HG03066 (cell line): Measurements from ENCODE around the gene IFT122.
A peak's percentile ranks its signal among the peaks of the same experiment; 100 is the strongest.
"Not testable (repeated sequence)": the region's sequence is repeated elsewhere in the genome, so short reads cannot be mapped to it uniquely, and the experiment has no call there.

Experiments used
- ATAC-seq: cut with Tn5 transposase; IDR thresholded peaks from one replicate; pipeline ENCODE4 v1.9.1; 2021; ENCODE audit warnings: low read depth; ENCODE audit not compliant: unreplicated experiment

IFT122 gene

DNA sequence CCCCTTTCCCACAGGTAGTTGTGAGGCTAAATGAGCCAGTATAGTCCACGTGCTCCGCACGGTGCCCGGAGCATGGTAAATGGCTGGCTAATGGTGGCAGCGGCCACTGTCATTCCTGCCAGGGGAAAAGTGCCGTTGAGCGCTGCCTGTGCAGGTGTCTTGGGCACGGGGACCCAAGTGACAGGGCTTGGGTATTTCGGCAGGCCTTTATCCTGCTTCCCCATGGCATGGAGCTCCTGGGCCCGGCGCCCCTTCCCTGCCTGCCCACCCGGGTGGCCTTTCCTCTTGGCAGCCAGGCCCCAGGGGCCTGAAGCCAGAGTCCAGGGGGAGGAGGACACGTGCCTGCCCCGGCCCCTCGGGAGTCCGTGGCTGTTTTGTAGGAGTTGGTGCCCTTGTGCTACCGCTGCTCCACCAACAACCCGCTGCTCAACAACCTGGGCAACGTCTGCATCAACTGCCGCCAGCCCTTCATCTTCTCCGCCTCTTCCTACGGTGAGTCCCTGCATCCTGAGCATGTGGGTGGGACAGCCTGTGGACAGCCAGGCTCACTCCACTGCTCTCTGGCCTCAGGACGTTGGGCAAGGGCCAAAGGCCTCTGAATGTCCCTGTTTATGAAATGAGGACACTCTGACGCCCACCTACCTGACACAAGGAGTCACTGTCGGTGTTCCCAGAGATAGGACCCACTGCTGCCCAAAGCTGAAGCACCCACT is 75.2 kb downstream of the IFT122 start:
- not testable (repeated sequence) for ATAC-seq

DNA sequence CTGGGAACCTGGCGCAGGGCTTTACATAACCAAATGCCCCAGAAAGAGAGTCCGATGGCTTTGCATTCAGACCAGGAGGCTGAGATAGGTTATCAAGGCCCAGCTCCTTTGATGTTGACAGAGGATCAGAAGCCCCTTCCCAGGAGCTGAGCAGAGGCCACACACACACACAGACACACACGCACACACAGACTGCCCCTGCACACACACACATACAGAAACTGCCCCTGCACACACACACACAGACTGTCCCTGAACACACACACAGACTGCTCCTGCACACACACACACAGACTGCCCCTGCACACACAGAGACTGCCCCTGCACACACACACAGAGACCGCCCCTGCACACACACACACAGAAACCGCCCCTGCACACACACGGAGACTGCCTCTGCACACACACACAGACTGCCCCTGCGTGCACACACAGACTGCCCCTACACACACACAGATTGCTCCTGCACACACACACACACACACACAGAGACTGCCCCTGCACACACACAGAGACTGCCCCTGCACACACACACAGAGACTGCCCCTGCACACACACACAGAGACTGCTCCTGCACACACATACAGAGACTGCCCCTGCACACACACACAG is 75.9 kb downstream of the IFT122 start:
- ATAC-seq = not testable (repeated sequence)

DNA sequence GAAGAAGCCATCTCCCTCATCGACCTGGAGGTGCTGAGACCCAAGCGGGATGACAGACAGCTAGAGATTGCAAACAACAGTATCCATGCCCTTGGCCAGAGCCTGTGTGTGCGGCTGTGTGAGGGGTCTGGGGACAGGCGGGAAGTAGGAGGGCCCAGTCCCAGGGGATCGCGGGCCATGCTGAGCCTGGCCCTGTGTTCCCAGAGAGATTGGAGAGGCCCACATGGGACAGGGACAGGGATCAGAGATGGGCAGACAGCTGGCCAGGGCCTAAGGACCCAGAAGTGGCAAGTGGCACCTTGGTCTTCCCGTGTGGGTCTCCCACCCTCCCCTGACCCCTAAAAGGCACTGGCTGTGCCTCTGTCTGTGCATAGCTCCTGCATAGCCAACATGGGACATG is 77.5 kb downstream of the IFT122 start:
- ATAC-seq = no peak

DNA sequence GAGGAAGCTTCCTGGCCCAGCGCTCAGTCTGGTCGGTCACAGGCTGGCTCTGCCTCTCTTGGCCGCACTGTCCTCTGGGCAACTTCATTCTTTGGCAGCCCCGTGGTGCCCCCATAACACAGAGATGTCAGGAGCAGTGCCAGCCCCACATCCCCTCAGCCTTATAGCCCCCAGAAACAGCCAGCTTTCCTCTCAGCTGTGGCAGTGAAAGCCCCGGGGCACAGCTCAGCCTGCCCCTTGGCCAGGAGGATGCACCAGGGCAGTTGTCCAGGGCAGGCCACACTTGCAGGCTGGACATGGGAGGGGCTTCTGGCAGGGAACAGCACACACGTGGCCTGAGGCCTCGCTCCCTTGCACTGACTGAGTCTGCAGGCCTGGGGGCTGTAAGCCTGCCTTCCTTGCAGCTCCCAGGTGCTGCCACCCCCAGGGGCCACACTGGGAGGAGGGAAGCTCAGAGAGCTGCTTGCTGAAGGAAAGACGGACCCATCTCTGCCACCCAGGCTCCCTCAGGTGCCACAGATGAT is 78.1 kb downstream of the IFT122 start:
- ATAC-seq = no peak

DNA sequence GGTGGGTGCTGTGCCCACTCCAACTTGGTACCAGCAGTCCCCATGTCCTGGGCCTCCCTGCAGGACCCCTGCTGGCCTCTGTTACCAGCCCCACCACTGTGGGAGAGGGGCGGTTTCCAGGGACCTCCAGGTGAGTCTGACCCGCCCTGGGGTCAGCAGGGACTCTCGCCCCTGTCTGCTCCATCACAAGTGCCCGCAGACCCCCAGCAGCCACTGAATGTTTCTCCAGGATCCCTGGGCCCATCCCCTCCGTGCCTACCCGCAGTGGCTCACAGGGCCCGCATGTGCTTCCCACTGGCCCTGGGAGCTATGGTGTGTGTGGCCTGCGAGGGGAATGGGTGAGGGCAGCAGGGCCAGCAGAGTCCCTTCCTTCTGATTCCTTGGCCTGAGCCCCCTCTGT is 78.6 kb downstream of the IFT122 start:
- no peak for ATAC-seq

DNA sequence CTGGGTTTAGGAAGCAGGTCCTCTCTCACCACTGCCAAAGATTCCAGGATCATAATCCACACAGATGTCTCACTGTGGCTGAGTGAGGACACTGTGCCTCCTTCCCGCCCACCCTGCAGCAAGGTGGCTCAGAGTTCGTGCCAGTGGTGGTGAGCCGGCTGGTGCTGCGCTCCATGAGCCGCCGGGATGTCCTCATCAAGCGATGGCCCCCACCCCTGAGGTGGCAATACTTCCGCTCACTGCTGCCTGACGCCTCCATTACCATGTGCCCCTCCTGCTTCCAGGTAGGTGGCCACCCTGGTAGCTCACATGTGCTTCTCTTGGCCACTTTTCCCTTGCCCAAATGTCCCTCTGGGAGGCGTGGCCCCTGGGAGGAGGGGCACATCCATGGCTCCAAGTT is 79.4 kb downstream of the IFT122 start:
- no peak for ATAC-seq

DNA sequence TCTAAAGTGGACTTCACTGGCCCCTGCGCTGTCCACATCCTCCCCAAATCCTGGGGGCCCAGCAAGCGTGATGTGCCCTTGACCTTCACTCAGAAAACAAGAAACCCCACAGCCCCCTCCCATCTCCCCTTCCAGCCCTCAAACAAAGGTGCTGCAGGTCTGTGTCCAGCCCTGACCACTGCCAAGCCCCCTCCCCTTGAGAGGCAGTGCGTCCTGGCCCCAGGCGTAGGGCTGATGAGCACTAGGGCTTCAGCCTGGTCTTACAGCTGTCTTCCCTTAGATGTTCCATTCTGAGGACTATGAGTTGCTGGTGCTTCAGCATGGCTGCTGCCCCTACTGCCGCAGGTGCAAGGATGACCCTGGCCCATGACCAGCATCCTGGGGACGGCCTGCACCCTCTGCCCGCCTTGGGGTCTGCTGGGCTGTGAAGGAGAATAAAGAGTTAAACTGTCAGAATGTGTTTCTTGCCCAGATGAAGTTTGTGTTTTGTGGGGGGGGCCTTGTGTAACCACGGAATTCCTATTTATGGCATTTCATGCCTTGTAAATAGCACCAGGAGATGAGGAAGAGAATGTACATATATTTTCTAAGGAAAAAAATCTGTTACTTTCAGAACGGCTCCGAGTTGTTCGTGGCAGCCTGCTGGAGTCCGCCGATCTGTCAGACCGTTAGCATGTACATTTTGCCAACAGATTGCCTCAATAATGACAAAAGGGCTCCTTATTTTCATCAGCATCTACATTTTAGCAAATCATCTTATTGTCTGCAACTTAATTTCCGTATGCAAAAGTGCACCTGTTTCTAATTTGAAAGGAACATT is 80.1 kb downstream of the IFT122 start:
- no peak for ATAC-seq

DNA sequence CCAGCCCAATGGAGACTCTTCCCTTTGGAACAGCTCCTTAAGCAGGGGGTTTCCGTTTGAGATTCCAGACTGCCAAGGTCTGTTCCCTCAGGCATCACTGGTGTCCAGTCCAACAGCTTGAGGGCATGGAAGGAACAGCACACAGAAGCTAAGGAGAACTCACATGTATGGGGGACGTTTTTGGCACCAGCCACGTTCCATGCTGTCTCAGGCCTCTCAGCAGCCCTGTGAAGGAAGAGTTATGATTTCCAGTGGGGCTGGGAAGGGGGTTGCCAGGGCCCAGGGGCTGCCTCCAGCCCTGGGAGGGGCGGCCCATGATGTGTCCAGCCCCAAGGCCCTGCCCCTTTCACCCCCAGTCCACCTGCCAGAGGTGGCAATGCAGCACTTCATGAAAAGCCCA is 80.9 kb downstream of the IFT122 start:
- no peak for ATAC-seq

DNA sequence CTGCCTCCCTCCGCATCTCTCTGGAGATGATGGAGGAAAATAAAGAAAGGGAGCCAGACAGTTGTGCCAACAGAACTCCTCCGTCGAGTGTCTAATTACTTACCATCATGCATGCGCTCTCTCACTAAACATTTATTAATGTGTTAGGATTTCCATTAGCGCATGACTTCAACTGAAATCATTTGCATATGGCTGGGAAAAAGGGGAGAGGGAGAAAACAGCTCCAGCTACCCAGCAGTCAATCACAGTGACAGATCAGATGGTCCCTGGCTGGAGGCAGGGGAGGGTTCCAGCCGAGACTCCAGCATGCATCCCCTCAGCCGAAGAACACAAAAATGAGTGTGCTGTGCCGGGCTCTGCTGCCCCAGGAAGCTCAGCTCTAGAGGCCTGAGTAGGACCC is 81.6 kb downstream of the IFT122 start:
- no peak for ATAC-seq

DNA sequence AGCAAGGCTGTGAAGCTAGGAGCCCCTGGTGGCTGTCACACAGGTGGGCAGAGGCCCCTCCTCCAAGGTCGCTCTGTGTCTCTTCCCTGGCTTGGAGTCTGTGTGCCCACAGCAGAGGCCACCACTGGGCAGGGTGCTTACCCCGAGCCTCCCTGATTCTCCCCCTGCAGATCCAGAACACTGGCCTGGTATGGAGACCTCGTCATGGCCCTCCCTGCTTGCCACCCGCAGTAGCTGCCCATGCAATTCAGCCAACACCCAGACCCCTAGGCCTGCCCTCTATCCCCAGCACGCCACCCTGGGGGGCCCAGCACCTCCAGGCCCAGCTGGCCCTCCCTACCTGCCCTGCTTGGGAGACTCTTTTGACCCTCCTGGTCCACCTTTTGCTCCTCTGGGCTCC is 82.9 kb downstream of the IFT122 start:
- no peak for ATAC-seq

DNA sequence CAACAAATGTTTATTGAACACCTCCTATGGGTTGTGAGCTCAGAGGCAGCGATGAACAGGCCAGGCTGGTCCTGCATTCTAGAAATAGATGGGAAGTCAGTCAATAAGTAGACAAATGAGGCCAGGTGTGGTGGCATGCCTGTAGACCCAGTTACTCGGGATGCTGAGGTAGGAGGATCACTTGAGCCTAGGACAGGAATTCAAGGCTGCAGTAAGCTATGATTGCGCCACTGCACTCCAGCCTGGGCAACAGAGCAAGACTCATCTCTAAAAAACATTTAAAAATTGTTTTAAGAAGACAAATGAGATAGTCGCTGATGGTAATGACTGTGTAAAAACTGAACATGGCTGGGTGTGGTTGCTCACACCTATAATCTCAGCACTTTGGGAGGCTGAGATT is 84.1 kb downstream of the IFT122 start:
- no peak for ATAC-seq

DNA sequence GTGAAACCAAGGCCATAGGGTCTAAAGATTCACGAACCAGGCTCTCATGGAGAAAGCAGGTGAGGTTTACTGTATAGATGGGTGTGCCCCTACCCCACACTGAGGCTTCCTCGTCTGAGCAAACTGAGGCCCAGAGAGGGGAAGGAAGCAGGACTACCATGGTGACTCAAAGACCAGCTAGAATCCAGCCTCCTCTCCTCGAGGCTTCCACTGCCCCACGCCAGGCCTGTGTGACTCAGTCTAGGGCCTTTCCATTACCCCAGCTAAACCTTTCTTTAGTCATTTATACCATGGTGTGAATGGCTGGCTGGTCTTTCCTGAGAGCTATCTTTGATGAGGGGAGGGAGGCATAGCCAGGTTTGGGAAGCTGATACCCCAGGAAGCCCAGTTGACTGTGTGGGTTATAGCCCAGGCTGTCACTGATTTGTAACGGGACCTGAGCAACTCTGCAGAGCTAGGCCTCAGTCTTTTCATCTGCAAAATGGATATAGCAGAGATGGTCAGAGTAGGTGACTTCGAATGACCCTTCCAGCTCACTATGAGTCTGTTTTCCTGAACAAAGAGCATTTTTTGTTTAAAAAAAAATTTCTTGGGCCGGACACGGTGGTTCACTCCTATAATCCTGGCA is 85.4 kb downstream of the IFT122 start:
- no peak for ATAC-seq

DNA sequence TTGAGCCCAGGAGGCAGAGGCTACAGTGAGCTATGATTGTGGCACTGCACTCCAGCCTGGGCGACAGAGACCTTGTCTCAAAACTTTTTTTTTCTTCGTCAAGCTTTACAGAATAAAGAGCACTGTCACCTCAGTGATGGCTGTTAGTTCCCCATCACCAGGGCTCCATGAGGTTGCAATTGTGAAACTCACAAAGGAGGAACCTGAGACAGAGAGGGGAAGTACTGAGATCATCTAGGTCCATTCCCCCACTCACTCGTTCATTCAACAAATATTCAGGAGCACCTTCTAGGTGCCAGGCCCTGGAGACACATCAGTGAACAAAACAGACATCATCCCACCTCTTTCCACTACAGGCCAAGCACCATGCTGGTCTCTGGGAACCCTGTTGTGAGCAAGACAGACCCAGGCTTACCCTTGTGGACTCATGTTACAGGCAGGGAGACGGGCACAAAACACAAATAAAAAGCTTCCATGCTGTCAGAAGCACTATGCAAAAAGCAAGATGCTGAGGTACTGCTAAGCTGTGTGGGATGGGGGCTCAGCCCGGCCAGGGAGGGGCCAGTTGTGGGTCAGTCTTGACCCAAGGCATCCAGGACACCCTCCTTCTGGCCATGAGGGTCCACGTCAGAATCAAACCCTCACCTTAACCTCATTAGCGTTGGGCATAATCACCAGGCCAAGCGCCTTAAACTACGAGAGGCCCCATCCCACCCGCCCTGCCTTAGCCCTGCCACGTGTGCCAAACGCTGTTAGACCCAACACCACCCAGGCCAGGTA is 86.3 kb downstream of the IFT122 start:
- peak; percentile 91 for ATAC-seq

DNA sequence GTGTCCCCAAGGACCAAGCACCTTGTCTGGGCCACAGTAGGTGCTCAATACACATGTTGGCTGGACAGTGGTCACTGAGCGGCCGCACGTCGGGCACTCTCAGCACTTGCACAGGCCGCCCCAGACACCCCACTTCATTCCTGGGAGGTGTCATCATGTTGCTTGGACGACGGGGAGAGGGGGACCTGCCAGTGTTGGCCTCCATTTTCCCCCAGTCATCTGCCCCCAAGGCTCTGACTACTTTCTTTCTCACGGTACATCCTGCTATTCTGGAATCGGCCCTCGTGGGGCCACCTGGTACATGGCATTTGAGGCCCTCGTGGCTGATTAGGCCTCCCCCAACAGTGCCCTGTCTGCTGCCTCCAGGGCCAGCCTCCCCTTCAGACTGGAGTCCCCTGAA is 87.2 kb downstream of the IFT122 start:
- no peak for ATAC-seq

DNA sequence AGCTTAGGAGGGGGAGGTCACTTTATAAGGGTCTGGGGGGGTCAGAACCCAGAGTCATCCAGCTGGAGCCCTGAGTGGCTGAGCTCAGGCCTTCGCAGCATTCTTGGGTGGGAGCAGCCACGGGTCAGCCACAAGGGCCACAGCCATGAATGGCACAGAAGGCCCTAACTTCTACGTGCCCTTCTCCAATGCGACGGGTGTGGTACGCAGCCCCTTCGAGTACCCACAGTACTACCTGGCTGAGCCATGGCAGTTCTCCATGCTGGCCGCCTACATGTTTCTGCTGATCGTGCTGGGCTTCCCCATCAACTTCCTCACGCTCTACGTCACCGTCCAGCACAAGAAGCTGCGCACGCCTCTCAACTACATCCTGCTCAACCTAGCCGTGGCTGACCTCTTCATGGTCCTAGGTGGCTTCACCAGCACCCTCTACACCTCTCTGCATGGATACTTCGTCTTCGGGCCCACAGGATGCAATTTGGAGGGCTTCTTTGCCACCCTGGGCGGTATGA is 88.6 kb downstream of the IFT122 start, which contains the start of gene RHO:
Gene RHO, plus strand, starts transcription at position 51 of the 512 bp plus-strand sequence. Its CDS starts 95 bp downstream, at position 146.
- no peak for ATAC-seq

DNA sequence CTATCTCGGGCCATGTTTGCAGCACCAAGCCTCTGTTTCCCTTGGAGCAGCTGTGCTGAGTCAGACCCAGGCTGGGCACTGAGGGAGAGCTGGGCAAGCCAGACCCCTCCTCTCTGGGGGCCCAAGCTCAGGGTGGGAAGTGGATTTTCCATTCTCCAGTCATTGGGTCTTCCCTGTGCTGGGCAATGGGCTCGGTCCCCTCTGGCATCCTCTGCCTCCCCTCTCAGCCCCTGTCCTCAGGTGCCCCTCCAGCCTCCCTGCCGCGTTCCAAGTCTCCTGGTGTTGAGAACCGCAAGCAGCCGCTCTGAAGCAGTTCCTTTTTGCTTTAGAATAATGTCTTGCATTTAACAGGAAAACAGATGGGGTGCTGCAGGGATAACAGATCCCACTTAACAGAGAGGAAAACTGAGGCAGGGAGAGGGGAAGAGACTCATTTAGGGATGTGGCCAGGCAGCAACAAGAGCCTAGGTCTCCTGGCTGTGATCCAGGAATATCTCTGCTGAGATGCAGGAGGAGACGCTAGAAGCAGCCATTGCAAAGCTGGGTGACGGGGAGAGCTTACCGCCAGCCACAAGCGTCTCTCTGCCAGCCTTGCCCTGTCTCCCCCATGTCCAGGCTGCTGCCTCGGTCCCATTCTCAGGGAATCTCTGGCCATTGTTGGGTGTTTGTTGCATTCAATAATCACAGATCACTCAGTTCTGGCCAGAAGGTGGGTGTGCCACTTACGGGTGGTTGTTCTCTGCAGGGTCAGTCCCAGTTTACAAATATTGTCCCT is 89.6 kb downstream of the IFT122 start:
- ATAC-seq = no peak

DNA sequence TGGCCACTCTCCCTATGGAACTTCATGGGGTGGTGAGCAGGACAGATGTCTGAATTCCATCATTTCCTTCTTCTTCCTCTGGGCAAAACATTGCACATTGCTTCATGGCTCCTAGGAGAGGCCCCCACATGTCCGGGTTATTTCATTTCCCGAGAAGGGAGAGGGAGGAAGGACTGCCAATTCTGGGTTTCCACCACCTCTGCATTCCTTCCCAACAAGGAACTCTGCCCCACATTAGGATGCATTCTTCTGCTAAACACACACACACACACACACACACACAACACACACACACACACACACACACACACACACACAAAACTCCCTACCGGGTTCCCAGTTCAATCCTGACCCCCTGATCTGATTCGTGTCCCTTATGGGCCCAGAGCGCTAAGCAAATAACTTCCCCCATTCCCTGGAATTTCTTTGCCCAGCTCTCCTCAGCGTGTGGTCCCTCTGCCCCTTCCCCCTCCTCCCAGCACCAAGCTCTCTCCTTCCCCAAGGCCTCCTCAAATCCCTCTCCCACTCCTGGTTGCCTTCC is 90.3 kb downstream of the IFT122 start:
- no peak for ATAC-seq

DNA sequence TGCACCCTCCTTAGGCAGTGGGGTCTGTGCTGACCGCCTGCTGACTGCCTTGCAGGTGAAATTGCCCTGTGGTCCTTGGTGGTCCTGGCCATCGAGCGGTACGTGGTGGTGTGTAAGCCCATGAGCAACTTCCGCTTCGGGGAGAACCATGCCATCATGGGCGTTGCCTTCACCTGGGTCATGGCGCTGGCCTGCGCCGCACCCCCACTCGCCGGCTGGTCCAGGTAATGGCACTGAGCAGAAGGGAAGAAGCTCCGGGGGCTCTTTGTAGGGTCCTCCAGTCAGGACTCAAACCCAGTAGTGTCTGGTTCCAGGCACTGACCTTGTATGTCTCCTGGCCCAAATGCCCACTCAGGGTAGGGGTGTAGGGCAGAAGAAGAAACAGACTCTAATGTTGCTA is 90.8 kb downstream of the IFT122 start:
- ATAC-seq = no peak

DNA sequence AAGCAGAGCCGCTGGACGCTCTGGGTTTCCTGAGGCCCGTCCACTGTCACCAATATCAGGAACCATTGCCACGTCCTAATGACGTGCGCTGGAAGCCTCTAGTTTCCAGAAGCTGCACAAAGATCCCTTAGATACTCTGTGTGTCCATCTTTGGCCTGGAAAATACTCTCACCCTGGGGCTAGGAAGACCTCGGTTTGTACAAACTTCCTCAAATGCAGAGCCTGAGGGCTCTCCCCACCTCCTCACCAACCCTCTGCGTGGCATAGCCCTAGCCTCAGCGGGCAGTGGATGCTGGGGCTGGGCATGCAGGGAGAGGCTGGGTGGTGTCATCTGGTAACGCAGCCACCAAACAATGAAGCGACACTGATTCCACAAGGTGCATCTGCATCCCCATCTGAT is 91.7 kb downstream of the IFT122 start:
- ATAC-seq = no peak
